GM18909 (cell line): Measurements from ENCODE around the gene SRPK2.
"Not testable (repeated sequence)": the region's sequence is repeated elsewhere in the genome, so short reads cannot be mapped to it uniquely, and the experiment has no call there.

ENCODE experiments used
- ATAC-seq: cut with Tn5 transposase; IDR thresholded peaks from one replicate; pipeline ENCODE4 v1.9.1; 2021; ENCODE audit warnings: mild to moderate bottlenecking; ENCODE audit not compliant: unreplicated experiment, poor library complexity

The SRPK2 gene

DNA sequence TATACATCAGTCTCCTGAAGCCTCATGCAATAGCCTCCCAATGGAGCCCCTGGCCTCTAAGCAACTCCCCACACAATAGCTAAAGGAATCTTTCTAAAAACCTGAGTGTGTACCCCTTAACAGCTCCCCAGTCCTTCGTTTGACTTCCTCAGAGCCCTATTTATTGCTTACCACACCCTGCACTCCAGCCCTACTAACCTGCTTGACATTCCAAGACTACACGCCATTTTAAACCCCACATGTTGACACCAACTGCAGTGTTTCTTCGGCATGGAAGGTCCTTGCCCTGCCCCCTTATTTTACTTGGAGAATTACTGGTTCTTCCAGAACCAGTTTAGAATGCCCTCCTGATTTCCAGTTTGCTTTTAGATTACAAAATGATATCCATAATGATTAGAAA lies 10.8 kb downstream of the SRPK2 start:
- ATAC-seq: no peak

DNA sequence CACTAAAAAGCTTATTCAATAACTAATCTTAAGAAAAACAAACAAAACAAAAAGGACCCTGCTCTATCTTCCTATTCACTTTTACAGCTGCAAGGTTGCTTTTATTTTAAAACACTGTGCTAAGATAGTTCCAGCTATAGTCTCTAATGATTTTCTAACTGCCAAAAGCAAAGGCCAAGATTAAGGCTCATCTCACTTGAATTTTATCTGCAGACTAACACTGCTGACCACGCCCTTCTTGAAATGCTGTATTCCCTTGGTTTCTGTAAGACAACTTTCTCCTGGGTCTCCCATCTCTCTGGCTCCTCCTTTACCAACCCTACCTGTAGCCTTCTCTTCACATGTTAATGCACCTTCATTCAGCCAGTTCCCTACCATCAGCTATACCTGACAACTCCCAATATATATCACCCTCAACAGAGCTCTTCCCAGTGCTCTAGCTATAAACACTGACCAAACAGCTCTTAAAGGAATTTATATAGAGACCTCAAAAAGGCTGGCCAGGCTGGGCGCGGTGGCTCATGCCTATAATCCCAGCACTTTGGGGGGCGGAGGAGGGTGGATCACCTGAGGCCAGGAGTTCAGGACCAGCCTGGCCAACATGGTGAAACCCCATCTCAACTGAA lies 11.7 kb downstream of the SRPK2 start:
- no peak for ATAC-seq

DNA sequence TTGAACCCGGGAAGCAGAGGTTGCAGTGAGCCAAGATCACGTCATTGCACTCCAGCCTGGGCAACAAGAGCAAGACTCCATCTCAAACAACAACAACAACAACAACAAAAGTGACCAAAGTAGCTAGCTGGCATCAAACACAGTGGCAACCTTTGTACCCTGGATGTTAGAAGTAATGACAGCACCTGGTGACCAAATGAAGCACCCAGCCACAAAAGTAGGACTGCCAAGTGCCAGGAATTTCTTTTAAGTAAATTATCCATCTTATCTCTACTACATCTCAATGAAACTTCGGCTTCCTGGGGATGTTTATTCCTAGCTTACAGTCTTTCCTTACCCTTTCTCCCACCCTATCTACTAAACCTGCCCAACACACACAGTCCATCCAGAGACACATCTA lies 18.8 kb downstream of the SRPK2 start:
- no peak for ATAC-seq

DNA sequence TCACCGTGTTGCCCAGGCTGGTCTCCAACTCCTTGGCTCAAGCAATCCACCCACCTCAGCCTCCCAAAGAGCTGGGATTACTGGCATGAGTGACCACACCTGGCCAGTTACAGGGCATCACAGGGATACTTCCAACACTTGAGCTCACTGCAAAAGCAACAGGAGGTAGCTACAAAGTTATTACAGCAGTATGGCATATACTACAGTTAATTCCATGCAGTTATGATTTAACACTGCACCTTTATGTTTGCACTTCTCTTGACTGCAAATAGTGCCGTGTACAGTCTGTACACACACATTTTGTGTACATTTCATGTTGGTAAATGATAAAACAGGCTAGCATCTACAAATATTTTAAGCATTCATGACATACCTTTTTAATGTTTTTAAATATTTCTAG lies 21.3 kb downstream of the SRPK2 start:
- ATAC-seq: no peak

DNA sequence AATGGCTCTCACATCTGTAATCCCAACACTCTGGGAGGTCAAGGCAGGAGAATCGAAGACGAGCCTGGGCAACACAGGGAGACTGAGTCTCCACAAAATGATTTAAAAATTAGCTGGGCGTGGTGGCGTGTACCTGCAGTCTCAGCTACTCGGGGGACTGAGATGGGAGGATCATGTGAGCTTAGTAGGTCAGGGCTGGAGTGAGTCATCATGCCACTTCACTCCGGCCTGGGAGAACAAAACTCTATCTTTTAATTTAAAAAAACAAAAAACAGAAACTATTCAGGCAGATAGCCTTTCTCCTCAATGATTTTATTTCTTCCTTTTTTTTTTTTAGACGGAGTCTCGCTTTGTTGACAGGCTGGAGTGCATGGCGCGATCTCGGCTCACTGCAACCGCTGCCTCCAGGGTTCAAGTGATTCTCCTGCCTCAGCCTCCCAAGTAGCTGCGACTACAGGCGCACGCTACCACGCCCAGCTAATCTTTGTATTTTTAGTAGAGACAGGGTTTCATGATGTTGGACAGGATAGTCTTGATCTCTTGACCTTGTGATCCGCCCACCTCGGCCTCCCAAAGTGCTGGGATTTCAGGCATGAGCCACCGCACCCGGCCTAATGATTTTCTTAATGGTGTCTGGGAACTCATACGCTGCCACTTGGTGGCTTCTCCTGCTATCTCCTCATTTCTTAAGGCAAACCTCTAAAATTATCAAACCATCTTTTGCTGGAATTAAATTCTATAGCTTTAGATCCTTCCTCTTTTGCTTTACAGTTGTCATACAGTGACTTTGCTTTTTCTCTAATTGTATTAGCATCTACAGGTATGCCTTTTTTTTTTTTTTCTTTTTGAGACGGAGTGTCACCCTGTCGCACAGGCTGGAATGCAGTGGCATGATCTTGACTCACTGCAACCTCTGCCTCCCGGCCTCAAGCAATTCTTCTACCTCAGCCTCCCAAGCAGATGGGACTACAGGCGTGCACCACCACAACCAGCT lies 22.9 kb downstream of the SRPK2 start:
- no peak for ATAC-seq

DNA sequence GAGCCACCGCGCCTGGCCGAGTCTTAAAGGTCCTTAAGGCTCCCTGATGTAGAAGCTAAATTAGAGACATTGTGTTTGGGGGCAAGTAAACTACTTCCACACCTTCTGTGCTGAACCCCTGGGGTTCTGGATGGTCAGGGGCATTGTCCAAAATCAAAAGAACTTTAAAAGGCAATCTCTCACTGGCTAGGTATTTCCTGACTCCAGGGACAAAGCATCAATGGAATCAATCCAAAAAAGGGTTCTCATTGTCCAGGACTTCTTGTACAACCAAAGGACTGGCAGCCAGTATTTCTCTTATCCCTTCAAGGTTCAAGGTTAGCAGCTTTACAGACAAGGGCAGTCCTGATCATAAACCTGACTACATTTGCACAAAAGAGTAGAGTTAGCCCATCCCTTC lies 24.0 kb downstream of the SRPK2 start:
- no peak for ATAC-seq

DNA sequence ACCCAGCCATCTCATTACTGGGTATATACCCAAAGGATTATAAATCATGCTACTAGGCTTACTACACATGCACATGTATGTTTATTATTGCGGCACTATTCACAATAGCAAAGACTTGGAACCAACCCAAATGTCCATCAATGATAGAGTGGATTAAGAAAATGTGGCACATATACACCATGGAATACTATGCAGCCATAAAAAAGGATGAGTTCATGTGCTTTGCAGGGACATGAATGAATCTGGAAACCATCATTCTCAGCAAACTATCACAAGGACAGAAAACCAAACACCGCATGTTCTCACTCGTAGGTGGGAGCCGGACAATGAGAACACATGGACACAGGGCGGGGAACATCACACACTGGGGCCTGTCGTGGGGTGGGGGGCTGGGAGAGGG lies 25.1 kb downstream of the SRPK2 start:
- ATAC-seq: not testable (repeated sequence)

DNA sequence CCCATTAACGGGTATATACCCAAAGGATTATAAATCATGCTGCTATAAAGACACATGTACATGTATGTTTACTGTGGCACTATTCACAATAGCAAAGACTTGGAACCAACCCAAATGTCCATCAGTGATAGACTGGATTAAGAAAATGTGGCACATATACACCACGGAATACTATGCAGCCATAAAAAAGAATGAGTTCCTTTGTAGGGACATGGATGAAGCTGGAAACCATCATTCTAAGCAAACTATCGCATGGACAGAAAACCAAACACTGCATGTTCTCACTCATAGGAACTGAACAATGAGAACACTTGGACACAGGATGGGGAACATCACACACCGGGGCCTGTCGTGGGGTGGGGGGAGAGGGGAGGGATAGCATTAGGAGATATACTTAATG lies 26.0 kb downstream of the SRPK2 start:
- ATAC-seq: not testable (repeated sequence)

DNA sequence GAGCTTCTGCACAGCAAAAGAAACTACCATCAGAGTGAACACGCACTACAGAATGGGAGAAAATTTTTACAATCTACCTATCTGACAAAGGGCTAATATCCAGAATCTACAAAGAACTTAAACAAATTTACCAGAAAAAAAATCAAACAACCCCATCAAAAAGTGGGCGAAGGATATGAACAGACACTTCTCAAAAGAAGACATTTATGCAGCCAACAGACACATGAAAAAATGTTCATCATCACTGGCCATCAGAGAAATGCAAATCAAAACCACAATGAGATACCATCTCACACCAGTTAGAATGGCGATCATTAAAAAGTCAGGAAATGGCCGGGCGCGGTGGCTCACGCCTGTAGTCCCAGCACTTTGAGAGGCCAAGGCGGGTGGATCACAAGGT lies 26.7 kb downstream of the SRPK2 start:
- ATAC-seq: not testable (repeated sequence)

DNA sequence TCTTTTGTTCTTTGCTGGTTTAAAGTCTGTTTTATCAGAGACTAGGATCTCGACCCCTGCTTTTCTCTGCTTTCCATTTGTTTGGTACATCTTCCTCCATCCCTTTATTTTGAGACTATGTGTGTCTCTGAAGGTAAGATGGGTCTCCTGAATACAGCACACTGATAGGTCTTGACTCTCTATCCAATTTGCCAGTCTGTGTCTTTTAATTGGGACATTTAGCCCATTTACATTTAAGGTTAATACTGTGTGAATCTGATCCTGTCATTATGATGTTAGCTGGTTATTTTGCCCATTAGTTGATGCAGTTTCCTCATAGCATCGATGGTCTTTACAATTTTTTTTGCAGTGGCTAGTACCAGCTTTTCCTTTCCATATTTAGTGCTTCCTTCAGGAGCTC lies 28.6 kb downstream of the SRPK2 start:
- not testable (repeated sequence) for ATAC-seq

DNA sequence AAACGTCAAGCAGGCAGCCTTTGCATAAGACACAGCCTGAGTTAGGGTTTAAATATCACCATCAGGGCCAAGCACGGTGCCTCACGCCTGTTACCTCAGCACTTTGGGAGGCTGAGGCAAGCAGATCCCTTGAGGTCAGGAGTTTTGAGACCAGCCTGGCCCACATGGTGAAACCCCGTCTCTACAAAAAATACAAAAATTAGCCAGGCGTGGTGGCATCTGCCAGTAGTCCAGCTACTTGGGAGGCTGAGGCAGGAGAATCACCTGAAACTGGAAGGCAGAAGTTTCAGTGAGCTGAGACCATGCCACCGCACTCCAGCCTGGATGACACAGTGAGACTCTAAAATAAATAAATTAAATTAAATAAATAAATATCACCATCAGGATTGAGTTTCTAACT lies 33.0 kb downstream of the SRPK2 start:
- no peak for ATAC-seq

DNA sequence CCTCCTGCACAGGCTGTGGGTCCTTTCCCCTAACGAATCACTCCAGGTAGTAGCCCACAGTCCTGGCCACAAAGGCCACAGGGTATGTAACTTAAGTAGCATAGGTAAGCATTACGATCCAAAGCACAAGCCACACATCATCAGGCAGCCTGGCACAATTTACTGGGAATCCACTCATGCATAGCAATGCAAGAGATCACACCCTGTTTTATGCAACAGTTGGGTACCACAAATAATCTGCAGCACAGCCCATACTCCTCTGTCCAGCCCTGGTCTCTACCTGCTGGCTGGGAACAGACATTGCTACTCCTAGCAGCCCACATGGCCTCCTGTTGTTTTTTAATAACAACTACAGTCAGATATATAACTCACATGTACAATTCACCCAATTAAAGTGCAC lies 34.3 kb downstream of the SRPK2 start:
- no peak for ATAC-seq

DNA sequence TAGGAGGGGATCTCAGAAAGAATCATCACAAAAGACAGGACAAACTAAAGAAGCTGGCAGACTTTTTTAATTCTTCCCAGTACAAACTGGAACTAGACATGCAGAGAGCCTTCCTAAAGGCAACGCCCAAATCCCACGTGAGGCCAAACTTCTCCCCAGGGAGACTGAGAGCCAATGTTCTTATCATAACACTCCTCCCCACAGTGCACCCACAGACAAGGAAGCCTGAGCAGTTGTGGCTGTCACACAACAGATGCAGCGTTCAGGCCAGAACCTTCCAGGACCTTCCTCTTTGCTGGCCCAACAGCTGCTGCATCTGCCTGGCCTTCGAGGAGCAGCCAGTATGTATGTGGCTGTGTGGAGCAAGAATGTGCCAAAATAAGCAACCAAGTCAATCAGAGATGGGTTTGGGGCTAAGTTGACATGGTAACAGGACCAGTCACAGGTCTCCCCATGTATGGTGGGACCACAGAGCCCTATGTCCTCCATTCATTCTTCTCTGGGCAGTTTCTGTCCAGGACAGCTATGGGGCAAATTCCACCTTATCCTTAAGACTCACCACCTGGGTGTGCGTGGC lies 34.9 kb downstream of the SRPK2 start:
- ATAC-seq: peak; percentile 33

DNA sequence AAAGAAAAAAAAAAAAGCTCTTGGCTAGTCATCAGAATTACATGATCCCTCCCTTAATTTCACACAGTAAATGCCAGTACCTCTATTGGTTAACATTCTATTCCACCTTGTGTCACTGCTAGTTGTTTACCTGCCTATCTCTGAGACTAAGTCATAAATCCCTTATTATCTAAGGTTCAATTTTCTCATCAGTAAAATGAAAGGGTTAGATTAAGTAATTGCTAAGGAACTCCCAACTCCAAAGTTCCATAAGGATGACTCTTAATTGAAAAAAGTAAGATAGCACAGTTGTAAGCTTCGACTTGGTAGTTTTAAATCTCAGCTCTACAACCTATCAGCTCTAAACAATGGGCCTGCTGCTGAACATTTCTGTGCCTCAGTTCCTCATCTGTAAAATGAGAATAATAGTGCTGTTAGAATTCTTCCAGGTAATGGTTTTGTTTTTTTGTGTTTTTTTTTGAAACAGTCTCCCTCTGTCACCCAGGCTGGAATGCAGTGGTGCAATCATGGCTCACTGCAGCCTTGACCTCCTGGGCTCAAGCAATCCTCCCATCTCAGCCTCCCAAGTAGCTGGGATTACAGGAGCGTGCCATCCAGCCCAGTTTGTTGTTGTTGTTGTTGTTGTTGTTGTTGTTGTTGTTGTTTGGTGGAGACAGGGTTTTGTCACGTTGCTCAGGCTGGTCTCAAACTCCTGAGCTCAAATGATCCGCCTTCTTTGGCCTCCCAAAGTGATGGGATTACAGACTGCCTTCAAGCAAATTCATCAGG lies 35.6 kb downstream of the SRPK2 start:
- no peak for ATAC-seq

DNA sequence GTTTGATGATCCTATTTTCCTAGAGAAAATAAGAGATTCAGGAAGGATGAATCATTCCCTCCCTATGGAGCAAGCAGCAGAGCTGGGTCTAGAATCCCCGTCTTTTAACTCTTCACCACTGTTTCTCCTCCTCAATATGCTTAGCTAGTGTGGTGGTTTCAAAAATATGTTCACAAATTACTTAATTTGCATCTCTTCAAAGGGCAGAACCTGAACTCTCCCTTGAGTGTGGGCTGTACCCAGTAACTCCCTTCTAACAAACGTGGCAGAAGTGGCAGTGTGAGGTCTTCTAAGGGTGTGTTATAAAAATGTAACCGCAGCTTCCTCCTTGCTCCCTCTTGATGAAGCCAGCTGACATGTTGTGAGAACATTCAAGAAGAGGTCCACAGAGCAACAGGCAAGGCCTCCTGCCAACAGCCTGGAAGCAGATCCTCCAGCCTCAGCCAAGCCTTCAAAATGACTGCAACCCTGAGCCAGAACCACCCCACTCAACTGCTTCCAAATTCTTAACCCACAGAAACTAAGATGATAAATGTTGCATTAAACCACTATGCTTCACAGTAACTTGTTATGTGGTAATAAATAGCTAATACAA lies 36.6 kb downstream of the SRPK2 start:
- peak; percentile 92 for ATAC-seq

DNA sequence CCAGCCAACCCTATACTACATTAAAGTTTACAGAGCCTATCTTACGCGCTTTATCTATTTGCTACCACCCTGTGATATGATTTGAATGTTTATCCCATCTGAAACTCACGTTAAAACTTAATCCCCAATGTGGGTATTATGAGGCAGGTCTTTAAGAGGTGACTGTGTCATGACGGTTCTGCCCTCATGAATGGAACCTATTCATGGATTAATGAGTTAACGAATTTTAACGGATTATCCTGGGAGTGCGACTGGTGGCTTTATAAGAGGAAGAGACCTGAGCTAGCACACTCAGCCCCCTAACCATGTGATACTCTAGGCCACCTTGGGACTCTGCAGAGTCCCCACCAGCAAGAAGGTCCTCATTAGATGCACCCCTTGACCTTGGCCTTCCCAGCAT lies 37.8 kb downstream of the SRPK2 start:
- no peak for ATAC-seq

DNA sequence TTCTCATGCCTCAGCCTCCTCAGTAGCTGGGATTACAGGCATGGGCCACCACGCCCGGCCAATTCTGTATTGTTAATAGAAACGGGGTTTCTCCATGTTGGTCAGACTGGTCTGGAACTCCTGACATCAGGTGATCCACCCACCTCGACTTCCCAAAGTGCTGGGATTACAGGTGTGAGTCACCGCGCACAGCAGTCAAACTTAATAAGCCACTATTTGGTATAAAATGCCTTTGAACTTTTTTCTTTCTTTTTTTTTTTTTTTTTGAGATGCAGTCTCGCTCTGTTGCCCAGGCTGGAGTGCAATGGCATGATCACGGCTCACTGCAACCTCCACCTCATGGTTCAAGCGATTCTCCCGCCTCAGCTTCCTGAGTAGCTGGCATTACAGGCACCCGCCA lies 40.5 kb downstream of the SRPK2 start:
- ATAC-seq: not testable (repeated sequence)

DNA sequence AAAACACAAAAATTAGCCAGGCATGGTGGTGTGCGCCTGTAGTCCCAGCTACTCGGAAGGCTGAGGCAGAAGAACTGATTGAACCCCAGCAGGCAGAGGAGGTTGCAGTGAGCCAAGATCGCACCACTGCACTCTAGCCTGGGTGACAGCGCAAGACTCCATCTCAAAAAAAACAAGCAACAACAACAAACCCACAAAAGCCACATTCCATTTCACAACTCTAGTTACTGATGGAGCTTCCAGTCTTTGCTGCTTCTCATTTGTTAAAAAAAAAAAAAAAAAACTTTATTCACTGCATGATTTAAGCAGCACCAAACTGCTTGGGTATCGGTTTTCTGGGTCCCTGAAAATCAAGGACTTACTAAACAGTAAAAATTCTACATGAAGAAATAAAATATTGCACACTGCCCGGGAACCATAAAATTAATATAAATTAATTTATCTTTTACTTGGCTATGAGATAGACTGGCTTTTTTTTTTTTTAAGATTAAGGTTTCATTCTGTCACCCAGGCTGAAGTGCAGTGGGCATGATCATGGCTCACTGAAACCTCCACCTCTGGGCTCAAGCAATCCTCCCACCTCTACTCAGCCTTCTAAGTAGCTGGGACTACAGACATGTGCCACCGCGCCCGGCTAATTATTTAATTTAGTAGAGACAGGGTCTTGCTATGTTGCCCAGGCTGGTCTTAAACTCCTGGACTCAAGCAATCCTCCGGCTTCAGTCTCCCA lies 42.0 kb downstream of the SRPK2 start:
- no peak for ATAC-seq

DNA sequence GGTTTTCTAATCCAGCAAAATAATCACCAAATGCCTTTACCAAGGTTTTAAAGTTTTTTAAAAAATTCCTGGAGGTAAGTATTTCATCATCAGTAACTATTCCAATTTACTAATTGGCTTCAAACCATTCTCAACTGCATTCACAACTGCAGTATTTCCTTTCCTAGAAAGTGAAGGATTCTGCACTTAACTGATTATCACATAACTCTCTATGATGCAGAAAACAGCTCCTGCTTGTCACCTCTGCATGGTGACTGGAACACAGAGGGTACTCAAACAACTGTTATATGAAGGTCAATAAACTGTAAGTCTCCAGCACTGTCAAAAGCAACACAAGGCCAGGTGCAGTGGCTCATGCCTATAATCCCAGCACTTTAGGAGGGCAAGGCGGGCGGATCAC lies 42.6 kb downstream of the SRPK2 start:
- no peak for ATAC-seq

DNA sequence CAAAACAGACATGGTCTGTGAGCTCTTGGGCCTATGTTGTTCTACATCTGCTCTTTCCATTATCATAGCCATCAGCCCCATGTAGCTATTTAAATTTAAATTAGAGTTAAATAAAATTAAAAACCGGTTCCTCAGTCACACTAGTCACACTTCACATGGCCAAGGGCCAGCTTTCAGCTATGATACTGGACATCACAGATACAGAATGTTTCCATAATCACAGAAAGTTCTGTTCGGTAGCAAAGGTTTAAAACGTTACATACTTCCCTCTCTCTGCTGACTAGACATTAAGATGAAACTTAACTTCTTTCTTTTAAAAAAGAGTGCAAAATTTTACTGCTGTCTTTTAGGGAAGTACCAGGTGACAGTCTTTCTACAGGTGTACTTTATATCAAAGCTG lies 43.0 kb downstream of the SRPK2 start:
- ATAC-seq: no peak
